ENCODE measurements around the gene VSNL1.
A peak's percentile ranks its signal among the peaks of the same experiment; 100 is the strongest.

Gene VSNL1

DNA sequence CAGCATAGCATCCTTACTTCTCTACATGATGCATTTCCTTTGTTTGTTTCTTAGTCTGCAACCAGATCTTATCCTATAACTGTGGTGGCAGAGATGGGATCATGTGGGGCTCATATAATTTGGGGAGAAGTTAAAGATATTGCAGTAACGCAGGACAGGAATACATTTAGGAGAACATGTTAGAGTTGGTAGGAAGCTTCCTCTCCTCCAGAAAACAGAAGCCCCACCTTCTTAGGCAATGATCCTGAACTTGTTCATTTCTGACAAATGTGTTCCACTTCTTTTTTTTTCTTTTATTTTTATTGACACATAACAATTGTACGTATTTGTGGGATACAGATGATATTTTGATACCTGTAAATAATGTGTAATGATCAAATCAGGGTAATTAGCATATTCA lies 99.9 kb downstream of the VSNL1 start:
- in situ Hi-C loops (cut with HindIII; ENCODE audit: low sequenced_read_pairs), result no loop called here
- no peak overlapping the region for H3K4me3 ChIP-seq (ENCODE audit: low read depth, low read length)
- no peak for DNase-seq (ENCODE audit: low read depth, low spot score)
- TF ChIP-seq, protein P1, sequence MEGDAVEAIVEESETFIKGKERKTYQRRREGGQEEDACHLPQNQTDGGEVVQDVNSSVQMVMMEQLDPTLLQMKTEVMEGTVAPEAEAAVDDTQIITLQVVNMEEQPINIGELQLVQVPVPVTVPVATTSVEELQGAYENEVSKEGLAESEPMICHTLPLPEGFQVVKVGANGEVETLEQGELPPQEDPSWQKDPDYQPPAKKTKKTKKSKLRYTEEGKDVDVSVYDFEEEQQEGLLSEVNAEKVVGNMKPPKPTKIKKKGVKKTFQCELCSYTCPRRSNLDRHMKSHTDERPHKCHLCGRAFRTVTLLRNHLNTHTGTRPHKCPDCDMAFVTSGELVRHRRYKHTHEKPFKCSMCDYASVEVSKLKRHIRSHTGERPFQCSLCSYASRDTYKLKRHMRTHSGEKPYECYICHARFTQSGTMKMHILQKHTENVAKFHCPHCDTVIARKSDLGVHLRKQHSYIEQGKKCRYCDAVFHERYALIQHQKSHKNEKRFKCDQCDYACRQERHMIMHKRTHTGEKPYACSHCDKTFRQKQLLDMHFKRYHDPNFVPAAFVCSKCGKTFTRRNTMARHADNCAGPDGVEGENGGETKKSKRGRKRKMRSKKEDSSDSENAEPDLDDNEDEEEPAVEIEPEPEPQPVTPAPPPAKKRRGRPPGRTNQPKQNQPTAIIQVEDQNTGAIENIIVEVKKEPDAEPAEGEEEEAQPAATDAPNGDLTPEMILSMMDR (IDR thresholded peaks at IDR 0.05; ENCODE audit: low read depth, low read length), result no peak

DNA sequence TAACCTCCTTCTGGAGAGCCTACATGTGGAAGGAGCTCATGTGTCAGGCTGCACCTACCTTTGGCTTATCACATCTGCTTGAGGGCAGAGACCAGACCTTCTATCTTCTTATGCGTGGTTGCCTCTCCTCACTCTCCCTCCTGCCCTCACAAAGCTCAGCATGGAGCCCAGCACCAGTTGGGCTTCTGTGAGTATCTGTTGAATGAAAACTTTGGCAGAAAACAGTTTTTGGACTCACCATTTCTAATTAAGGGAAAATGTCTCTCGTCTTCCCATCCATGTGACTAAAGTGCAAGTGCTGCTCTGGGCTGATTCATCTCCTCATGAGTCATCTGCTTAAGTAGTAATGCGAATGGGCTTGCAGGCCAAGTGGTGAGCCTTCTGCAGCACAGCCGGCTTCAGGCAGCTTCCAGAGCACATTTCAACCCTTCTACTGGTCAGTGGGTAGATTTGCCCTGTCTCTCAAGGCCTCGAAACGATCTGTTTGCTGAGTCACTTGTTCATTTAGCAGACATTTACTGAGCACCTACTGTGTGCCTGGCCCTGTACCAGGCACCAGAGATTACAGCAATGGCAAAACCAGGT lies 102.6 kb downstream of the VSNL1 start:
- peak; percentile 96 for DNase-seq (ENCODE audit: low read depth, low spot score)
- H3K4me3 ChIP-seq (ENCODE audit: low read depth, low read length), result no peak overlapping the region
- TF ChIP-seq, protein P1 (IDR thresholded peaks at IDR 0.05; ENCODE audit: low read depth, low read length), result no peak
- in situ Hi-C loops (cut with HindIII; ENCODE audit: low sequenced_read_pairs), result no loop called here

DNA sequence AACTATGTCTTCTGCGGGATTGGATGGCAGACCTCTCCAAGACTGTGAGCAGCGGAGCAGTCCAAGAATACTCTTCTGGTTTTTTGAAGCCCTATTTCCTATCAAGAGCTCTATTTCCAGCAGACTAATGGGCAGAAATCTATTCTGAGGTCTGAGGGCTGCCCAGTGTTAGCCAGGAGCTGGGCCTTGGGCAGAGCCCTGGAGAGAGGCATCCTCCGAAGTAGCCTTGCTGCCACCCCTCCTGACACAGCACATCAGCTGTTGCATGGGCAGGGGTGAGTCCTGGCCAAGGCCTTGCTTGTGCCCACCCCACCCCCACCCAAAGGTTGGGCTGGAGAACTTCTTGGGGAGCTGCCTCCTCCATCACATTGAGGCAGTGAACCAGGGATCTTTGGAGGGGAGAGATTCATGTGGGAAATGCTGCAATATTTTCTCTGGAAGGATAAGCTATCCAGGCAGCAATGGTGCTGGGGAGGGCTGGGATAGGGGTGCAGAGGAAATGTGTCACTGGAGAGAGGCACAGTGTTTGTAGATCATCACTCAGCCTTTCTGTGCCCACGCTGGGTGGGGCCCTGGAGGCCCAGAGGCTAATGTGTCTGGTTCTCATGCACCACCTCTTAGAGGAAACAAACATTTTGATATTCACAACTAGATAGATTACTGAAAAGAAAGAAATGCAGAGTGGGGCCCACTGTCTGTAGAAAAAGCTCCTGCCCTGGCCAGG lies 104.7 kb downstream of the VSNL1 start:
- H3K4me3 ChIP-seq (ENCODE audit: low read depth, low read length), result no peak overlapping the region
- in situ Hi-C loops (cut with HindIII; ENCODE audit: low sequenced_read_pairs), result no loop called here
- TF ChIP-seq, protein P1 (IDR thresholded peaks at IDR 0.05; ENCODE audit: low read depth, low read length), result no peak
- no peak for DNase-seq (ENCODE audit: low read depth, low spot score)

DNA sequence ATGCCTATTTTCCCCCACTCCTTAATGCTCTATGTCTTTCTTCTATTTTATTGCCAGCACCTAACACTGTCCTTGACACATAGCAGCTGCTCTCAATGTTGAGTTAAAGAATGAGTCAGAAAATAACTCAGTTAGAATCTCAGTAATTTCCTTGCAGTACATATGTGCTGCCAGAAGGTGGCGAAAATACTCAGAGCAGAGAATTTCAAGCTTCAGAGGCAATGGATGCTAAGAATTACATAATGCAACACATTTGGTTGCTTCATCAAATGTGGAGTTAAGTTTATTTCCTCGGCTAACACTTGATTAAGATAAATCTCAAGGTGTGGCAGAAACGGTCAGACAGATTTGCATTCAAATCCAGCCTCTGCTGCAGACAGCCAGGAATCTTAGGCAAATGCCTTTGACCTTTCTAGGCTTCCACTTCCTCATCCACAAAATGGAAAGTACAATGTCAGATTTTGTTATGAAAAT lies 105.6 kb downstream of the VSNL1 start:
- in situ Hi-C loops (cut with HindIII; ENCODE audit: low sequenced_read_pairs), result no loop called here
- DNase-seq (ENCODE audit: low read depth, low spot score), result peak; percentile 85
- H3K4me3 ChIP-seq (ENCODE audit: low read depth, low read length), result no peak overlapping the region
- TF ChIP-seq, protein P1 (IDR thresholded peaks at IDR 0.05; ENCODE audit: low read depth, low read length), result peak; percentile 80

DNA sequence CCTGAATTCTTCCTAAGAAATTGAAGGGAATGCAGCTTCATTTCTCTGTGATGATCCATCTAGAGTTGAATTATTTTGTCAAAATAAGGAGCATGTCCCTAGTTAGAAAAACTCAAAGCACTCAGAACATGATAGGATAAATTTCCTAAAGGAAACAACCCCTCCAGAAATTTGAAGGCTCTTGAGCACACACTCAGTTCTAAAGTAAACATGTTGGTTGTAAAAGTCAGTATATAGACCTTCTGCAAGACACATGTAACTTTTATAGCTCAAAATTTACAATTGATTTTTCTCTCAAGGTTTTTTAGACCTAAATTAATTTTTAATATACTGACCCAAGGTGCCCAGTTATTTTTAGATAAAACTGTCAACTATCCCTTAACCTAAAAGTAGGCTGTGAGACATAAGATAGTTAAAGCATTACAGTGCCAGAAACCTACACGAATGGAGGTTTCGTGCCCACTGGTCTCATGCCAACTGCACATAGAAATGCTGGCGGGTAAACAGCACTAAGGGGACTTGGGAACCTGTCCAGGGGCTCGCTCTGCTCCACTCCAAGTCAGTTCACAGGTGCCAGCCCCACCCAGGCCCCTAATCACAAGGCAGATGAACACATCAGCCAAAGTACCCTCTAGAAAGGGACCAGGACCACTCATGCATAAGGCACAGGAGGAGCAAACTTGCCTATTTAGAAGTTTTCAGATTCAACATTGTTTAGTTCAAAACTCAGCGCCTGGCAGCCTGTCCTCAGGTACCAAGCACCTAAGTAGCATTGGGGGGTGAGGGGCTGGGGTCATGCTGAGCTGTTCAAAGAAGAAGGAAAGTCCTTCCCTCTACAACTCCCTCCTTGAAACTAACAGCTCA lies 106.6 kb downstream of the VSNL1 start:
- no peak overlapping the region for H3K4me3 ChIP-seq (ENCODE audit: low read depth, low read length)
- in situ Hi-C loops (cut with HindIII; ENCODE audit: low sequenced_read_pairs), result no loop called here
- no peak for DNase-seq (ENCODE audit: low read depth, low spot score)
- TF ChIP-seq, protein P1 (IDR thresholded peaks at IDR 0.05; ENCODE audit: low read depth, low read length), result no peak

DNA sequence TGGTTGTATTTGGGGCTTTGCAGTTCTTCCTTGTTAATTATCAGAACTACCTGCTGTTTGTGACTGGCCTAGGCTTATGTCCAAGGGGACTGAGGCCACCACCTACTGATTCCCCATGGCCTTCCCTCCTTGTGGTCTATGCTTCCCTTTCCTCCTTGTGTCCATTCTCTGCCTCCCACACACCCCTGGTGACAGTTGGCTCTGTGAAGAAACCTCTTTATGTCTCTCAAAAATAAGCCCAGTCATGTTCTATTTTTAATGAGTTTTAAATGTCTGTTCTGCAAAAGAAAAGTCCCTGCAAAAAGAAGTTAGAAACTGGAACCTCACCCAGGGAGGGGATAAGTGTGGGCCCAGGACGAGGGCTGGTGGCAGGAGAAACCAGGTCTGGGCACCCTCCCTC lies 108.1 kb downstream of the VSNL1 start:
- H3K4me3 ChIP-seq (ENCODE audit: low read depth, low read length), result no peak overlapping the region
- in situ Hi-C loops (cut with HindIII; ENCODE audit: low sequenced_read_pairs), result no loop called here
- no peak for DNase-seq (ENCODE audit: low read depth, low spot score)
- TF ChIP-seq, protein P1 (IDR thresholded peaks at IDR 0.05; ENCODE audit: low read depth, low read length), result no peak
